OCI-LY3 (cell line): Measurements from ENCODE around the gene TEX10.

Source experiments
- EZH2phosphoT487 ChIP-seq: fragments of 200-600 bp; shearing (Covaris generic); IDR thresholded peaks from 2 replicates; pipeline ENCODE4 v1.6.1; 2018; ENCODE audit warnings: antibody characterized with exemption, mixed run types, low read depth
- TF ChIP-seq, protein P1 (sequence below): fragments of 200-600, 300-600 bp; sonication (generic); IDR thresholded peaks from 2 replicates; pipeline ENCODE4 v1.5.1; 2014; ENCODE audit warnings: antibody characterized with exemption, low read length, low read depth

DNA sequence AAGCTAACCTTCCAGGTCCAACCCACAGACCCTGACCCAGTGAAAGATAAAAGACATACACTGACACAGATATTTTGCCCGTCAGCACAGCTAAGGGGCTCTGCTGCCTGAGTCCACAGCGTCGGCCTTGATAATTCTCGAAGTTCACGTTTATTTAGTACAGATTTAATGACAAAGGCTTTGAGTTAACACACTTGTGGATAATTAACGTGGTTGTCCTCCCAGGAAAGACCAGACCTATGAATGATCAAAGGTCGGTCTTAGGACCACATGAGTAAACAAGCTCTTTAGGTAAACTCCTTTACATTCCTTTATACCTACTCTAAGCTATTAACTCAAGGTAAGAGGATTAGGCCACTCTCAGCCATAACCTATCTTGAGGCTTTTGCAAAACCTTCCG, 11.3 kb upstream of the TEX10 start:
- TF ChIP-seq, protein P1, sequence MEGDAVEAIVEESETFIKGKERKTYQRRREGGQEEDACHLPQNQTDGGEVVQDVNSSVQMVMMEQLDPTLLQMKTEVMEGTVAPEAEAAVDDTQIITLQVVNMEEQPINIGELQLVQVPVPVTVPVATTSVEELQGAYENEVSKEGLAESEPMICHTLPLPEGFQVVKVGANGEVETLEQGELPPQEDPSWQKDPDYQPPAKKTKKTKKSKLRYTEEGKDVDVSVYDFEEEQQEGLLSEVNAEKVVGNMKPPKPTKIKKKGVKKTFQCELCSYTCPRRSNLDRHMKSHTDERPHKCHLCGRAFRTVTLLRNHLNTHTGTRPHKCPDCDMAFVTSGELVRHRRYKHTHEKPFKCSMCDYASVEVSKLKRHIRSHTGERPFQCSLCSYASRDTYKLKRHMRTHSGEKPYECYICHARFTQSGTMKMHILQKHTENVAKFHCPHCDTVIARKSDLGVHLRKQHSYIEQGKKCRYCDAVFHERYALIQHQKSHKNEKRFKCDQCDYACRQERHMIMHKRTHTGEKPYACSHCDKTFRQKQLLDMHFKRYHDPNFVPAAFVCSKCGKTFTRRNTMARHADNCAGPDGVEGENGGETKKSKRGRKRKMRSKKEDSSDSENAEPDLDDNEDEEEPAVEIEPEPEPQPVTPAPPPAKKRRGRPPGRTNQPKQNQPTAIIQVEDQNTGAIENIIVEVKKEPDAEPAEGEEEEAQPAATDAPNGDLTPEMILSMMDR, result no peak
- no peak for TF ChIP-seq EZH2phosphoT487
